GM12878 (cell line): ENCODE data around the gene TMEM18. TPM values are rescaled to one million over a fixed set of nuclear protein-coding genes. Genes with fewer than 3 reads are reported as not detected.

Source experiments
- ATAC-seq: fragments of 200-7000 bp; cut with Tn5 transposase; 3 replicates; pipeline ENCODE4 v1.9.1; 2020; ENCODE audit warnings: mild to moderate bottlenecking, moderate library complexity
- BruUV-seq: library from RNA; stranded (reverse); fragments of 400-500 nt; replicated peaks from 2 replicates; lab custom pipeline; 2021; lab: Mats Ljungman, UMichigan
- CTCF ChIA-PET: fragments of 300-600 bp; sonication (Branson Sonifier 250); formaldehyde crosslinking; extraction: SDS; loops from one replicate; lab custom pipeline; 2021; ENCODE audit warnings: inconsistent platforms; lab: Yijun Ruan, JAX
- POLR2A ChIA-PET: fragments of 350-600 bp; formaldehyde crosslinking; extraction: SDS; loops from one replicate; lab custom pipeline; 2021; ENCODE audit warnings: inconsistent platforms; lab: Charles Lee
- RAD21 ChIA-PET: fragments of 300-600 bp; sonication (Branson Sonifier 250); formaldehyde crosslinking; loops from one replicate; lab custom pipeline; 2023; ENCODE audit warnings: antibody characterized with exemption; ENCODE audit not compliant: unreplicated experiment; lab: Charles Lee
- SMC1A ChIA-PET: fragments of 300-600 bp; sonication (Branson Sonifier 250); formaldehyde crosslinking; loops from one replicate; lab custom pipeline; 2023; ENCODE audit not compliant: unreplicated experiment, uncharacterized antibody; lab: Charles Lee
- DNase-seq: peaks from one replicate; pipeline ENCODE4 v3.0.0-alpha.2; 2011; ENCODE audit warnings: low read depth, low spot score
- FAIRE-seq: peaks from 3 replicates; lab custom pipeline; 2011; peaks lifted over from hg19 to GRCh38; lab: Jason Lieb, UNC
- H2AFZ ChIP-seq: 2 replicates; pipeline ENCODE4 v1.6.0; 2011; ENCODE audit warnings: low read depth, low read length, control low read depth; ENCODE audit not compliant: control insufficient read depth
- H3K27ac ChIP-seq: 2 replicates; pipeline ENCODE4 v1.5.1; 2011; ENCODE audit warnings: control low read depth; ENCODE audit not compliant: control insufficient read depth, insufficient read depth
- H3K27me3 ChIP-seq, 2 experiments: replicated peaks in 1 of 2; 2 replicates each; pipeline versions ENCODE4 v1.6.0 to v1.6.1; 2011; ENCODE audit warnings: low read length in 1 of 2; ENCODE audit not compliant: control insufficient read depth in 2 of 2, insufficient read depth in 2 of 2
- H3K36me3 ChIP-seq, 2 experiments: 2 replicates each; pipeline ENCODE4 v1.5.1; 2011; ENCODE audit warnings: low read length in 1 of 2; ENCODE audit not compliant: control insufficient read depth in 2 of 2, insufficient read depth in 2 of 2
- H3K4me1 ChIP-seq: 2 replicates; pipeline ENCODE4 v1.6.1; 2011; ENCODE audit warnings: mild to moderate bottlenecking, low read length, moderate library complexity, mixed read lengths; ENCODE audit not compliant: control insufficient read depth, insufficient read depth
- H3K4me2 ChIP-seq: 2 replicates; pipeline ENCODE4 v1.6.0; 2011; ENCODE audit warnings: control low read depth; ENCODE audit not compliant: control insufficient read depth, insufficient read depth
- H3K4me3 ChIP-seq: fragments of 200-600 bp; sonication (generic); 2 replicates; pipeline ENCODE4 v1.5.1; 2016
- H3K79me2 ChIP-seq: 2 replicates; pipeline ENCODE4 v1.6.0; 2011; ENCODE audit warnings: low read length; ENCODE audit not compliant: control insufficient read depth, insufficient read depth
- H3K9ac ChIP-seq: 2 replicates; pipeline ENCODE4 v1.8.0; 2011; ENCODE audit warnings: low read length, control low read depth, mixed read lengths; ENCODE audit not compliant: control insufficient read depth, insufficient read depth
- H3K9me3 ChIP-seq: replicated peaks from 3 replicates; pipeline ENCODE4 v1.5.1; 2011; ENCODE audit warnings: mild to moderate bottlenecking, low read length; ENCODE audit not compliant: control insufficient read depth, insufficient read depth
- H4K20me1 ChIP-seq: 2 replicates; pipeline ENCODE4 v1.6.0; 2011; ENCODE audit not compliant: control insufficient read depth, insufficient read depth
- BCL11A ChIP-seq: IDR thresholded peaks from 2 replicates; pipeline ENCODE4 v1.6.1; 2011; ENCODE audit warnings: low read depth, low read length
- MYC ChIP-seq: IDR thresholded peaks from 2 replicates; pipeline ENCODE4 v1.6.1; 2011; ENCODE audit warnings: mild to moderate bottlenecking, low read length, moderate library complexity, inconsistent platforms; ENCODE audit not compliant: insufficient read depth, insufficient replicate concordance, insufficient read length, severe bottlenecking
- SIN3A ChIP-seq: IDR thresholded peaks from 2 replicates; pipeline ENCODE4 v1.6.1; 2012; ENCODE audit warnings: low read depth, low read length, improper control_type of control experiment
- WRNIP1 ChIP-seq: IDR thresholded peaks from 2 replicates; pipeline ENCODE4 v1.6.1; 2011; ENCODE audit warnings: low read depth, low read length, improper control_type of control experiment, borderline replicate concordance
- ZZZ3 ChIP-seq: IDR thresholded peaks from 2 replicates; pipeline ENCODE4 v1.6.1; 2011; ENCODE audit warnings: low read depth; ENCODE audit not compliant: control insufficient read depth, insufficient read length
- WGBS: methylation state at CpG from one replicate; pipeline ENCODE4 v1.1.6; 2016; ENCODE audit warnings: low lambda C conversion rate; ENCODE audit not compliant: insufficient replicate concordance, insufficient coverage; ENCODE audit errors: missing lambda C conversion rate; 5-methylcytosine and 5-hydroxymethylcytosine counted together
- in situ Hi-C: fragments of 300-500 bp; cut with MboI; formaldehyde crosslinking; loops from 9 replicates; pipeline ENCODE4 v1.14.3; 2018; ENCODE audit warnings: mixed read lengths
- intact Hi-C: fragments of 100-400 bp; cut with micrococcal nuclease; formaldehyde crosslinking; loops from one replicate; pipeline ENCODE4 v1.14.2; 2022; ENCODE audit not compliant: unreplicated experiment
- polyA plus RNA-seq, 11 experiments: library from polyadenylated mRNA; depleted of rRNA in 4 of 11; unstranded in 6 of 11; stranded (reverse) in 5 of 11; fragments of >200 nt; fragmentation: Nextera tagmentation in 4 of 11; fragmentation: Illumina TruSeq in 1 of 11; extraction: Ambion mirVana in 4 of 11; extraction: Trizol in 1 of 11; gene quantifications; 1 replicate in 1 of 11; 2 replicates in 10 of 11; pipeline versions ENCODE4 v1.2.1 to v1.2.3, GENCODE V29; 2011 to 2016; ENCODE audit warnings: inconsistent platforms in 2 of 11, missing spikeins in 2 of 11, low read depth in 1 of 11
- total RNA-seq, 4 experiments: library from RNA; depleted of rRNA in 3 of 4; stranded (reverse); fragments of >200 nt in 3 of 4; fragmentation: Illumina TruSeq in 1 of 4; extraction: Trizol in 1 of 4; gene quantifications; 2 replicates each; pipeline versions ENCODE4 v1.2.1 to v1.2.3, GENCODE V29; 2013 to 2021
- TF ChIP-seq, protein P1 (sequence below): fragments of 150-350 bp; IDR thresholded peaks from 2 replicates; pipeline ENCODE4 v1.6.1; 2014; ENCODE audit warnings: mild to moderate bottlenecking, low read depth, low read length
- TF ChIP-seq, protein P2 (sequence below): IDR thresholded peaks from 2 replicates; pipeline ENCODE4 v1.6.1; 2011; ENCODE audit warnings: borderline replicate concordance, low read depth, mild to moderate bottlenecking, moderate library complexity, mixed read lengths, low read length; ENCODE audit not compliant: insufficient read depth; ENCODE audit errors: extremely low read length
- TF ChIP-seq, protein P3 (sequence below): fragments of 450-650 bp; IDR thresholded peaks from 2 replicates; pipeline ENCODE4 v1.6.1; 2017; ENCODE audit warnings: mild to moderate bottlenecking
- TF ChIP-seq, protein P4 (sequence below): fragments of 450-650 bp; IDR thresholded peaks from 2 replicates; pipeline ENCODE4 v1.6.1; 2016; ENCODE audit warnings: mild to moderate bottlenecking
- TF ChIP-seq, protein P5 (sequence below): fragments of 150-350 bp; IDR thresholded peaks from 2 replicates; pipeline ENCODE4 v1.6.1; 2016; ENCODE audit warnings: low read depth, low read length
- TF ChIP-seq, protein P6 (sequence below): IDR thresholded peaks from 2 replicates; pipeline ENCODE4 v1.6.1; 2012; ENCODE audit warnings: low read depth, low read length, improper control_type of control experiment

The TMEM18 gene
- total and polyA plus RNA-seq, 10 of the 15 experiments (the other 5 are each of a cell fraction or from before 2014, with no cell fraction given), result 11.2 to 56.3 (median 26.0) TPM

DNA sequence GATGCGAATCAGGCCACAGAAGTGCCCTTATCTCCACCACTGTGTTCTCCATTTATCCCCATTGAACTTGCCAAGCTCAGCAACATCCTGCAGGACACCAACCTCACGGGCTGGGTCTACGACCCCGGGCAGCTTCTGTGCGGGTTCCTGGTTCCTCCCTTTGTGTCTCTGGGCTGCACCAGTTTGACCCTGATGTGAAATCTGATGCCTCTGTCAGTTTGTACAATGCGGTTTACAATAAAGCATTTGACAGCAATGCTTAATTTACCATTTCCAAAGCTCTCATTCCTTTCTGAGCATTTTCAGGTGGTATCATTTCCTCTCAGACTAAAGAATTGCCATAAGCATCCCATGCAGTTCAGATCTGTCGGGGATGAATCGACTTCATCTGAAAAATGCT is 3.3 kb upstream of the TMEM18 start:
- ATAC-seq, result no peak
- Histone ChIP-seq H3K9me3 (peaks cover 2% of the 10 kb centered on the region; the same call in 2 of the 3 replicates), H3K79me2 (peaks cover 9% of the 10 kb centered on the region), H3K9ac (no peak overlapping the region), H3K4me1 (no peaks in the 10 kb centered on the region), H3K4me3 (no peak overlapping the region), H3K4me2 (no peak overlapping the region), H3K27me3 (no peaks in the 10 kb centered on the region), H3K27ac (no peak overlapping the region), H3K36me3 (no peaks in the 10 kb centered on the region), H2AFZ (no peak overlapping the region), H4K20me1 (no peaks in the 10 kb centered on the region)
- intact Hi-C loops, result no loop called here
- no peak for FAIRE-seq
- ChIA-PET RAD21 (no interaction called here), SMC1A (no interaction called here), POLR2A (no interaction called here), CTCF (no interaction called here)
- BruUV-seq, result no TSS peak
- DNase-seq, result no peak
- 94% methylated on average over 8 of the region's 8 CpGs for WGBS
- in situ Hi-C loops, result no loop called here
- TF ChIP-seq SIN3A (no peak), MYC (no peak), ZZZ3 (no peak), WRNIP1 (no peak), BCL11A (no peak)
- TF ChIP-seq, protein P1, sequence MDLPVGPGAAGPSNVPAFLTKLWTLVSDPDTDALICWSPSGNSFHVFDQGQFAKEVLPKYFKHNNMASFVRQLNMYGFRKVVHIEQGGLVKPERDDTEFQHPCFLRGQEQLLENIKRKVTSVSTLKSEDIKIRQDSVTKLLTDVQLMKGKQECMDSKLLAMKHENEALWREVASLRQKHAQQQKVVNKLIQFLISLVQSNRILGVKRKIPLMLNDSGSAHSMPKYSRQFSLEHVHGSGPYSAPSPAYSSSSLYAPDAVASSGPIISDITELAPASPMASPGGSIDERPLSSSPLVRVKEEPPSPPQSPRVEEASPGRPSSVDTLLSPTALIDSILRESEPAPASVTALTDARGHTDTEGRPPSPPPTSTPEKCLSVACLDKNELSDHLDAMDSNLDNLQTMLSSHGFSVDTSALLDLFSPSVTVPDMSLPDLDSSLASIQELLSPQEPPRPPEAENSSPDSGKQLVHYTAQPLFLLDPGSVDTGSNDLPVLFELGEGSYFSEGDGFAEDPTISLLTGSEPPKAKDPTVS, result no peak
- TF ChIP-seq, protein P2, sequence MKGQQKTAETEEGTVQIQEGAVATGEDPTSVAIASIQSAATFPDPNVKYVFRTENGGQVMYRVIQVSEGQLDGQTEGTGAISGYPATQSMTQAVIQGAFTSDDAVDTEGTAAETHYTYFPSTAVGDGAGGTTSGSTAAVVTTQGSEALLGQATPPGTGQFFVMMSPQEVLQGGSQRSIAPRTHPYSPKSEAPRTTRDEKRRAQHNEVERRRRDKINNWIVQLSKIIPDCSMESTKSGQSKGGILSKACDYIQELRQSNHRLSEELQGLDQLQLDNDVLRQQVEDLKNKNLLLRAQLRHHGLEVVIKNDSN, result no peak
- TF ChIP-seq, protein P3, sequence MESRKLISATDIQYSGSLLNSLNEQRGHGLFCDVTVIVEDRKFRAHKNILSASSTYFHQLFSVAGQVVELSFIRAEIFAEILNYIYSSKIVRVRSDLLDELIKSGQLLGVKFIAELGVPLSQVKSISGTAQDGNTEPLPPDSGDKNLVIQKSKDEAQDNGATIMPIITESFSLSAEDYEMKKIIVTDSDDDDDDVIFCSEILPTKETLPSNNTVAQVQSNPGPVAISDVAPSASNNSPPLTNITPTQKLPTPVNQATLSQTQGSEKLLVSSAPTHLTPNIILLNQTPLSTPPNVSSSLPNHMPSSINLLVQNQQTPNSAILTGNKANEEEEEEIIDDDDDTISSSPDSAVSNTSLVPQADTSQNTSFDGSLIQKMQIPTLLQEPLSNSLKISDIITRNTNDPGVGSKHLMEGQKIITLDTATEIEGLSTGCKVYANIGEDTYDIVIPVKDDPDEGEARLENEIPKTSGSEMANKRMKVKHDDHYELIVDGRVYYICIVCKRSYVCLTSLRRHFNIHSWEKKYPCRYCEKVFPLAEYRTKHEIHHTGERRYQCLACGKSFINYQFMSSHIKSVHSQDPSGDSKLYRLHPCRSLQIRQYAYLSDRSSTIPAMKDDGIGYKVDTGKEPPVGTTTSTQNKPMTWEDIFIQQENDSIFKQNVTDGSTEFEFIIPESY, result no peak
- TF ChIP-seq, protein P4, sequence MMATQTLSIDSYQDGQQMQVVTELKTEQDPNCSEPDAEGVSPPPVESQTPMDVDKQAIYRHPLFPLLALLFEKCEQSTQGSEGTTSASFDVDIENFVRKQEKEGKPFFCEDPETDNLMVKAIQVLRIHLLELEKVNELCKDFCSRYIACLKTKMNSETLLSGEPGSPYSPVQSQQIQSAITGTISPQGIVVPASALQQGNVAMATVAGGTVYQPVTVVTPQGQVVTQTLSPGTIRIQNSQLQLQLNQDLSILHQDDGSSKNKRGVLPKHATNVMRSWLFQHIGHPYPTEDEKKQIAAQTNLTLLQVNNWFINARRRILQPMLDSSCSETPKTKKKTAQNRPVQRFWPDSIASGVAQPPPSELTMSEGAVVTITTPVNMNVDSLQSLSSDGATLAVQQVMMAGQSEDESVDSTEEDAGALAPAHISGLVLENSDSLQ, result no peak
- TF ChIP-seq, protein P5, sequence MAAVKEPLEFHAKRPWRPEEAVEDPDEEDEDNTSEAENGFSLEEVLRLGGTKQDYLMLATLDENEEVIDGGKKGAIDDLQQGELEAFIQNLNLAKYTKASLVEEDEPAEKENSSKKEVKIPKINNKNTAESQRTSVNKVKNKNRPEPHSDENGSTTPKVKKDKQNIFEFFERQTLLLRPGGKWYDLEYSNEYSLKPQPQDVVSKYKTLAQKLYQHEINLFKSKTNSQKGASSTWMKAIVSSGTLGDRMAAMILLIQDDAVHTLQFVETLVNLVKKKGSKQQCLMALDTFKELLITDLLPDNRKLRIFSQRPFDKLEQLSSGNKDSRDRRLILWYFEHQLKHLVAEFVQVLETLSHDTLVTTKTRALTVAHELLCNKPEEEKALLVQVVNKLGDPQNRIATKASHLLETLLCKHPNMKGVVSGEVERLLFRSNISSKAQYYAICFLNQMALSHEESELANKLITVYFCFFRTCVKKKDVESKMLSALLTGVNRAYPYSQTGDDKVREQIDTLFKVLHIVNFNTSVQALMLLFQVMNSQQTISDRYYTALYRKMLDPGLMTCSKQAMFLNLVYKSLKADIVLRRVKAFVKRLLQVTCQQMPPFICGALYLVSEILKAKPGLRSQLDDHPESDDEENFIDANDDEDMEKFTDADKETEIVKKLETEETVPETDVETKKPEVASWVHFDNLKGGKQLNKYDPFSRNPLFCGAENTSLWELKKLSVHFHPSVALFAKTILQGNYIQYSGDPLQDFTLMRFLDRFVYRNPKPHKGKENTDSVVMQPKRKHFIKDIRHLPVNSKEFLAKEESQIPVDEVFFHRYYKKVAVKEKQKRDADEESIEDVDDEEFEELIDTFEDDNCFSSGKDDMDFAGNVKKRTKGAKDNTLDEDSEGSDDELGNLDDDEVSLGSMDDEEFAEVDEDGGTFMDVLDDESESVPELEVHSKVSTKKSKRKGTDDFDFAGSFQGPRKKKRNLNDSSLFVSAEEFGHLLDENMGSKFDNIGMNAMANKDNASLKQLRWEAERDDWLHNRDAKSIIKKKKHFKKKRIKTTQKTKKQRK, result no peak
- TF ChIP-seq, protein P6, sequence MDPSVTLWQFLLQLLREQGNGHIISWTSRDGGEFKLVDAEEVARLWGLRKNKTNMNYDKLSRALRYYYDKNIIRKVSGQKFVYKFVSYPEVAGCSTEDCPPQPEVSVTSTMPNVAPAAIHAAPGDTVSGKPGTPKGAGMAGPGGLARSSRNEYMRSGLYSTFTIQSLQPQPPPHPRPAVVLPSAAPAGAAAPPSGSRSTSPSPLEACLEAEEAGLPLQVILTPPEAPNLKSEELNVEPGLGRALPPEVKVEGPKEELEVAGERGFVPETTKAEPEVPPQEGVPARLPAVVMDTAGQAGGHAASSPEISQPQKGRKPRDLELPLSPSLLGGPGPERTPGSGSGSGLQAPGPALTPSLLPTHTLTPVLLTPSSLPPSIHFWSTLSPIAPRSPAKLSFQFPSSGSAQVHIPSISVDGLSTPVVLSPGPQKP, result no peak
